Neural cell (in vitro differentiated cells): Measurements from ENCODE around the gene PCGF3. TPM values are rescaled to one million over a fixed set of nuclear protein-coding genes. Genes with fewer than 3 reads are reported as not detected.

Source experiments
- H2AFZ ChIP-seq: fragments of 200-600, 300-800 bp; sonication (generic), shearing (Covaris generic); 2 replicates; pipeline ENCODE4 v1.6.0; 2014; ENCODE audit warnings: low read depth, mild to moderate bottlenecking, antibody characterized with exemption, low read length, moderate library complexity
- H3F3A ChIP-seq: fragments of 200-600 bp; shearing (Covaris generic); 2 replicates; pipeline ENCODE4 v1.6.1; 2016; ENCODE audit warnings: mild to moderate bottlenecking, moderate library complexity, mixed read lengths, antibody characterized with exemption, low read length; ENCODE audit not compliant: insufficient read depth, poor library complexity, severe bottlenecking
- H3K27ac ChIP-seq: fragments of 200-600, 300-800 bp; sonication (generic), shearing (Covaris generic); 2 replicates; pipeline ENCODE4 v1.5.1; 2014; ENCODE audit warnings: mild to moderate bottlenecking, low read length, moderate library complexity
- H3K27me3 ChIP-seq: fragments of 300-800, 200-600 bp; sonication (generic), shearing (Covaris generic); 2 replicates; pipeline ENCODE4 v1.6.0; 2014; ENCODE audit warnings: mild to moderate bottlenecking, low read depth, low read length, moderate library complexity; ENCODE audit not compliant: insufficient read depth
- H3K36me3 ChIP-seq: fragments of 300-800, 200-600 bp; sonication (generic), shearing (Covaris generic); 2 replicates; pipeline ENCODE4 v1.5.1; 2014; ENCODE audit warnings: mild to moderate bottlenecking, antibody characterized with exemption, low read length, moderate library complexity; ENCODE audit not compliant: insufficient read depth
- H3K4me2 ChIP-seq: fragments of 300-800, 200-600 bp; sonication (generic), shearing (Covaris generic); 2 replicates; pipeline ENCODE4 v1.6.0; 2014; ENCODE audit warnings: mild to moderate bottlenecking, low read length
- H3K4me3 ChIP-seq: fragments of 300-800, 200-600 bp; sonication (generic), shearing (Covaris generic); 2 replicates; pipeline ENCODE4 v1.5.1; 2014; ENCODE audit warnings: mild to moderate bottlenecking, low read length, moderate library complexity
- H3K79me2 ChIP-seq: fragments of 200-600 bp; shearing (Covaris generic); replicated peaks from 2 replicates; pipeline ENCODE4 v1.6.0; 2014; ENCODE audit warnings: mild to moderate bottlenecking, low read length, moderate library complexity; ENCODE audit not compliant: insufficient read depth
- H3K9ac ChIP-seq: fragments of 300-800, 200-600 bp; sonication (generic), shearing (Covaris generic); 2 replicates; pipeline ENCODE4 v1.6.1; 2016; ENCODE audit warnings: mild to moderate bottlenecking, low read length, mixed read lengths
- H3K9me2 ChIP-seq: fragments of 200-600 bp; shearing (Covaris generic); 2 replicates; pipeline ENCODE4 v1.6.1; 2016; ENCODE audit warnings: mild to moderate bottlenecking, low read length, mixed read lengths; ENCODE audit not compliant: insufficient read depth
- H3K9me3 ChIP-seq: fragments of 200-600, 300-800 bp; sonication (generic), shearing (Covaris generic); 2 replicates; pipeline ENCODE4 v1.6.1; 2016; ENCODE audit warnings: mild to moderate bottlenecking, mixed run types, low read length, moderate library complexity, mixed read lengths
- H4K20me1 ChIP-seq: fragments of 200-600 bp; shearing (Covaris generic); 2 replicates; pipeline ENCODE4 v1.6.1; 2016; ENCODE audit warnings: mild to moderate bottlenecking, mixed run types; ENCODE audit not compliant: insufficient read depth
- EP300 ChIP-seq: fragments of 450-650 bp; conservative IDR thresholded peaks from 2 replicates; pipeline ENCODE4 v1.6.1; 2014; ENCODE audit warnings: antibody characterized with exemption, mild to moderate bottlenecking, moderate library complexity; ENCODE audit not compliant: poor library complexity, severe bottlenecking
- EZH2 ChIP-seq: fragments of 200-600, 300-800 bp; shearing (Covaris generic), sonication (generic); IDR thresholded peaks from 2 replicates; pipeline ENCODE4 v1.6.1; 2014; ENCODE audit warnings: antibody characterized with exemption, low read length, borderline replicate concordance, mild to moderate bottlenecking; ENCODE audit not compliant: insufficient read depth, poor library complexity, severe bottlenecking
- MXI1 ChIP-seq: fragments of 450-650 bp; conservative IDR thresholded peaks from 2 replicates; pipeline ENCODE4 v1.6.1; 2014; ENCODE audit warnings: antibody characterized with exemption, mild to moderate bottlenecking; ENCODE audit not compliant: poor library complexity, severe bottlenecking
- POLR2AphosphoS5 ChIP-seq: IDR thresholded peaks from 2 replicates; pipeline ENCODE4 v1.6.1; 2012
- RAD21 ChIP-seq: fragments of 450-650 bp; conservative IDR thresholded peaks from 2 replicates; pipeline ENCODE4 v1.6.1; 2014; ENCODE audit warnings: antibody characterized with exemption, mild to moderate bottlenecking, moderate library complexity
- SMC3 ChIP-seq: fragments of 450-650 bp; conservative IDR thresholded peaks from 2 replicates; pipeline ENCODE4 v1.6.1; 2014; ENCODE audit warnings: antibody characterized with exemption, mild to moderate bottlenecking, moderate library complexity; ENCODE audit not compliant: poor library complexity
- TAF1 ChIP-seq: IDR thresholded peaks from 2 replicates; pipeline ENCODE4 v1.6.1; 2012; ENCODE audit warnings: low read depth
- polyA plus RNA-seq: library from polyadenylated mRNA; depleted of rRNA; stranded (reverse); fragments of >200 nt; gene quantifications from 2 replicates; pipeline ENCODE4 v1.2.3, GENCODE V29; 2014
- TF ChIP-seq, protein P1 (sequence below): fragments of 450-650 bp; IDR thresholded peaks from 2 replicates; pipeline ENCODE4 v1.5.1; 2014; ENCODE audit warnings: antibody characterized with exemption, mild to moderate bottlenecking, moderate library complexity; ENCODE audit not compliant: poor library complexity, severe bottlenecking
- TF ChIP-seq, protein P2 (sequence below): IDR thresholded peaks from 2 replicates; pipeline ENCODE4 v1.6.1; 2012; ENCODE audit warnings: borderline replicate concordance

The PCGF3 gene
- polyA plus RNA-seq, 1 donor from 2014 or later, result 117 TPM

DNA sequence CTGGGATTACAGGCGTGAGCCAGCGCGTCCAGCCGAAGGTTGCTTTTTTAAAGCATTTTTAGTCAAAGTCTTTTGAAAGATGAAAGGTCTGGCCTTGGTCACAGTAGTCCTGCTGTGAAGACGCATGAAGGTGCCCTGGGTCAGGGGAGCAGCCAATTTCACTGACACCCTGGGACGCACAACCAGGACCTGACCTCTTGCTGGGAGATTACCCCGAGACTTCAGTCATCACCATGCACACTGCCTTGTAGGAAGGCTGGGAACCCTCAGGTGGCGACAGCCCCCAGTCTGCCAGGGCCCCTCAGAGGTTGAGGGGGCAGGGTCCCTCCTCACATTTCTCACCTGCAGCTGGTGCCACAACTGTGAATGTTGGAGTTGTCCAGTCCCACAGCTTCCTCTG is 67.1 kb downstream of the PCGF3 start:
- Histone ChIP-seq H4K20me1 (peaks cover 10% of the 10 kb centered on the region), H3K27me3 (no peaks in the 10 kb centered on the region), H3K9me2 (no peaks in the 10 kb centered on the region), H3K79me2 (peaks cover 29% of the 10 kb centered on the region), H3K9me3 (no peaks in the 10 kb centered on the region), H3F3A (no peaks in the 10 kb centered on the region), H3K4me2 (no peak overlapping the region), H3K4me3 (no peak overlapping the region), H3K9ac (no peak overlapping the region), H3K27ac (no peak overlapping the region), H3K36me3 (peaks cover 6% of the 10 kb centered on the region), H2AFZ (no peak overlapping the region)
- no peak for TF ChIP-seq EZH2
- no peak for TF ChIP-seq SMC3
- TF ChIP-seq MXI1, result no peak
- no peak for TF ChIP-seq EP300
- TF ChIP-seq, protein P1, sequence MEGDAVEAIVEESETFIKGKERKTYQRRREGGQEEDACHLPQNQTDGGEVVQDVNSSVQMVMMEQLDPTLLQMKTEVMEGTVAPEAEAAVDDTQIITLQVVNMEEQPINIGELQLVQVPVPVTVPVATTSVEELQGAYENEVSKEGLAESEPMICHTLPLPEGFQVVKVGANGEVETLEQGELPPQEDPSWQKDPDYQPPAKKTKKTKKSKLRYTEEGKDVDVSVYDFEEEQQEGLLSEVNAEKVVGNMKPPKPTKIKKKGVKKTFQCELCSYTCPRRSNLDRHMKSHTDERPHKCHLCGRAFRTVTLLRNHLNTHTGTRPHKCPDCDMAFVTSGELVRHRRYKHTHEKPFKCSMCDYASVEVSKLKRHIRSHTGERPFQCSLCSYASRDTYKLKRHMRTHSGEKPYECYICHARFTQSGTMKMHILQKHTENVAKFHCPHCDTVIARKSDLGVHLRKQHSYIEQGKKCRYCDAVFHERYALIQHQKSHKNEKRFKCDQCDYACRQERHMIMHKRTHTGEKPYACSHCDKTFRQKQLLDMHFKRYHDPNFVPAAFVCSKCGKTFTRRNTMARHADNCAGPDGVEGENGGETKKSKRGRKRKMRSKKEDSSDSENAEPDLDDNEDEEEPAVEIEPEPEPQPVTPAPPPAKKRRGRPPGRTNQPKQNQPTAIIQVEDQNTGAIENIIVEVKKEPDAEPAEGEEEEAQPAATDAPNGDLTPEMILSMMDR, result no peak
- no peak for TF ChIP-seq POLR2AphosphoS5
- TF ChIP-seq TAF1, result no peak
- TF ChIP-seq RAD21, result no peak
- TF ChIP-seq, protein P2, sequence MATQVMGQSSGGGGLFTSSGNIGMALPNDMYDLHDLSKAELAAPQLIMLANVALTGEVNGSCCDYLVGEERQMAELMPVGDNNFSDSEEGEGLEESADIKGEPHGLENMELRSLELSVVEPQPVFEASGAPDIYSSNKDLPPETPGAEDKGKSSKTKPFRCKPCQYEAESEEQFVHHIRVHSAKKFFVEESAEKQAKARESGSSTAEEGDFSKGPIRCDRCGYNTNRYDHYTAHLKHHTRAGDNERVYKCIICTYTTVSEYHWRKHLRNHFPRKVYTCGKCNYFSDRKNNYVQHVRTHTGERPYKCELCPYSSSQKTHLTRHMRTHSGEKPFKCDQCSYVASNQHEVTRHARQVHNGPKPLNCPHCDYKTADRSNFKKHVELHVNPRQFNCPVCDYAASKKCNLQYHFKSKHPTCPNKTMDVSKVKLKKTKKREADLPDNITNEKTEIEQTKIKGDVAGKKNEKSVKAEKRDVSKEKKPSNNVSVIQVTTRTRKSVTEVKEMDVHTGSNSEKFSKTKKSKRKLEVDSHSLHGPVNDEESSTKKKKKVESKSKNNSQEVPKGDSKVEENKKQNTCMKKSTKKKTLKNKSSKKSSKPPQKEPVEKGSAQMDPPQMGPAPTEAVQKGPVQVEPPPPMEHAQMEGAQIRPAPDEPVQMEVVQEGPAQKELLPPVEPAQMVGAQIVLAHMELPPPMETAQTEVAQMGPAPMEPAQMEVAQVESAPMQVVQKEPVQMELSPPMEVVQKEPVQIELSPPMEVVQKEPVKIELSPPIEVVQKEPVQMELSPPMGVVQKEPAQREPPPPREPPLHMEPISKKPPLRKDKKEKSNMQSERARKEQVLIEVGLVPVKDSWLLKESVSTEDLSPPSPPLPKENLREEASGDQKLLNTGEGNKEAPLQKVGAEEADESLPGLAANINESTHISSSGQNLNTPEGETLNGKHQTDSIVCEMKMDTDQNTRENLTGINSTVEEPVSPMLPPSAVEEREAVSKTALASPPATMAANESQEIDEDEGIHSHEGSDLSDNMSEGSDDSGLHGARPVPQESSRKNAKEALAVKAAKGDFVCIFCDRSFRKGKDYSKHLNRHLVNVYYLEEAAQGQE, result no peak

DNA sequence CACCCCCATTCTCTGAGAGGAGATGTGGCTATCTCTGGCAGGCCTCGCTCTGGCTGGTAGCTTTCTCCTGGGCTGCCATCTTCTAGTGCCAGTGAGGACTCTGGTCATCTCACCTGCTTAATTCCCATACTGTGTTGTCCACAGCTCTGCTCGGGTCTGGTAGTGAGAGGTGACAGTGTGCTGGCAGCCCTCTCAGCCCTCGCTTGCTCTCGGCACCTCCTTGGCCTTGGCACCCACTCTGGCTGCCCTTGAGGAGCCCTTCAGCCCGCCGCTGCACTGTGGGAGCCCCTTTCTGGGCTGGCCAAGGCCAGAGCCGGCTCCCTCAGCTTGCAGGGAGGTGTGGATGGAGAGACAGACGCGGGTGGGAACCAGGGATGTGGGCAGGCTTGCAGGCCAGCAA is 67.6 kb downstream of the PCGF3 start:
- Histone ChIP-seq H3K27ac (no peak overlapping the region), H3K9ac (no peak overlapping the region), H4K20me1 (peaks cover 5% of the 10 kb centered on the region)

More for the DNA sequence above, 67.6 kb downstream of the PCGF3 start:
- TF ChIP-seq MXI1, result no peak
- TF ChIP-seq, protein P2, result no peak
- no peak for TF ChIP-seq EZH2
- no peak for TF ChIP-seq RAD21
- TF ChIP-seq, protein P1, result no peak
- TF ChIP-seq SMC3, result no peak
- no peak for TF ChIP-seq TAF1
- no peak for TF ChIP-seq POLR2AphosphoS5
- no peak for TF ChIP-seq EP300
- Histone ChIP-seq H3K79me2 (peaks cover 33% of the 10 kb centered on the region), H3K9me2 (no peaks in the 10 kb centered on the region), H3K4me2 (no peak overlapping the region), H2AFZ (no peak overlapping the region), H3K4me3 (no peak overlapping the region), H3K27me3 (no peaks in the 10 kb centered on the region), H3K36me3 (peaks cover 6% of the 10 kb centered on the region), H3K9me3 (no peaks in the 10 kb centered on the region), H3F3A (no peaks in the 10 kb centered on the region)
